Adrenal gland (tissue), 12 donors: ENCODE data around the gene EEF1E1. TPM values are rescaled to one million over a fixed set of nuclear protein-coding genes. Genes with fewer than 3 reads are reported as not detected.

Experiments
- DNase-seq, 7 donors: peaks; one replicate each; pipeline ENCODE4 v3.0.0-alpha.2; 2019 to 2020
- H3K27ac ChIP-seq, 5 donors: fragments of 200-600 bp; sonication (generic) in 4 of 5; 1 replicate in 3 of 5; 2 replicates in 2 of 5; pipeline versions ENCODE4 v1.5.1 to v1.8.0; 2016 to 2020; ENCODE audit warnings: mild to moderate bottlenecking in 1 of 5
- H3K27me3 ChIP-seq: fragments of 200-600 bp; 2 replicates; pipeline ENCODE4 v1.8.0; 2021
- H3K36me3 ChIP-seq, 2 donors: fragments of 200-600 bp; replicated peaks in 1 of 2; 1 replicate in 1 of 2; 2 replicates in 1 of 2; pipeline versions ENCODE4 v1.5.1 to v1.8.0; 2018 to 2022
- H3K4me1 ChIP-seq, 2 donors: fragments of 200-600 bp; replicated peaks in 1 of 2; 1 replicate in 1 of 2; 2 replicates in 1 of 2; pipeline versions ENCODE4 v1.5.1 to v1.8.0; 2018 to 2021
- H3K4me3 ChIP-seq, 4 donors: fragments of 200-600 bp; sonication (generic) in 3 of 4; one replicate each; pipeline ENCODE4 v1.5.1; 2016 to 2018
- H3K9me3 ChIP-seq, 3 donors: fragments of 200-600 bp; sonication (generic) in 1 of 3; replicated peaks in 1 of 3; 1 replicate in 2 of 3; 2 replicates in 1 of 3; pipeline versions ENCODE4 v1.5.1 to v1.8.0; 2016 to 2021
- POLR2A ChIP-seq, 2 donors: fragments of 450-650 bp; IDR thresholded peaks; one replicate each; pipeline ENCODE4 v1.6.1; 2017; ENCODE audit warnings: antibody characterized with exemption in 2 of 2, mild to moderate bottlenecking in 2 of 2, moderate library complexity in 1 of 2
- WGBS, 4 donors: extraction: QIAGEN DNeasy Blood & Tissue Kit in 2 of 4; methylation state at CpG; one replicate each; pipeline versions ENCODE4 v1.1.5 to v1.1.7; 2013 to 2017; 5-methylcytosine and 5-hydroxymethylcytosine counted together
- intact Hi-C, 2 donors: fragments of 100-400 bp; cut with DNase I; formaldehyde crosslinking; loops; one replicate each; pipeline versions ENCODE4 v1.14.1 to v1.15.0; 2022 to 2023
- polyA plus RNA-seq, 3 donors: library from polyadenylated mRNA; stranded (reverse); fragments of 200-250 nt in 2 of 3; fragments of 350-450 nt in 1 of 3; fragmentation: Illumina TruSeq in 1 of 3; extraction: RNeasy Lipid Tissue Mini Kit (QIAGEN cat#74804) in 1 of 3; gene quantifications; one replicate each; pipeline ENCODE4 v1.2.3, GENCODE V29; 2013 to 2014
- total RNA-seq, 9 donors: library from RNA; depleted of rRNA in 4 of 9; stranded (reverse); fragments of >200 nt in 4 of 9; fragments of 120-200 nt in 1 of 9; fragmentation: NEBNext Ultra II Directional in 1 of 9; extraction: Animal tissue kit (Norgen Biotek cat#: 25700) in 1 of 9; gene quantifications; one replicate each; pipeline versions ENCODE4 v1.1.0 to v1.2.4, GENCODE V29; 2013 to 2023
- TF ChIP-seq, protein P1 (sequence below), 6 experiments: fragments of 450-650 bp in 4 of 6; fragments of 200-600 bp in 2 of 6; sonication (generic) in 1 of 6; IDR thresholded peaks; 1 replicate in 5 of 6; 2 replicates in 1 of 6; pipeline versions ENCODE4 v1.5.1 to v1.8.0; 2016 to 2021; ENCODE audit warnings: antibody characterized with exemption in 6 of 6, mild to moderate bottlenecking in 2 of 6, moderate library complexity in 1 of 6
- donor health status: healthy with polysubstance abuse.
- donor health status: Bipolar disorder and iron deficiency.
- donor health status: DM: yes; HTN: yes; CAD: no.
- donor health status: DM: no; HTN: no; CAD: no.
- donor health status: DM: no; HTN: no; CAD: no.
- donor health status: DM: yes; HTN: yes; CAD: no.

The EEF1E1 gene
- total and polyA plus RNA-seq, 12 donors = 18.1 to 95.8 (median 31.8) TPM

DNA sequence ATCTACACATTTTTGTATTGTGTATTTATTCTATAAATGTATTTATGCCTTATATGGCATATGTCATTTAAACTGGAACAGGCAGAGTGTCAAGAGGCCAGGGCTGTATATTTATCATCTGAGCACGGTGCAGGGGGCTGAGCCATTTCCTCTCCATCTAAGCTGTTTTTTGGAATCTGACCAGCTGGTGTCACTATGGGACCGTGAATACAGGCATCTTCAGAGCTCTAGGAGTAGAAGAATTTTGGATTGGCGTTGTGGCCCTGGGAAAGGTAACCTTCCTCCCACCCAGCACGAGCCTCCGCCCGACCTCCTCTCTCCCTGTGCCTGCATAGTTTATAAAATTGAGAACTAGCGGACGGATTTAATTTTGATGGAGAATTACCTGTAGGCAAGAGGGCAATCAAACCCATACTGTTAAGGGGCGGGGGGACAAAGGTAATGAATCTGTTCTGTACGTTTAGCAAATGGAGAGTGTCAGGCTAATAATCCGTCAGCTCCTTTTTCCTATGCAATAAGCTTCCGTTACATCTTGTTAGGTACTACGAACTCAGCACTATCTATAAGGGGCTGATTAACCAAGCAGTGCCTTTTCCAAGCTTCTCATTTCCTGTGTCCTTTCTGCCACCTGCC is 29.0 kb upstream of the EEF1E1 start:
- intact Hi-C loops = loop anchor here in 1 of 2 donors (5.0 kb wide), 1 partner anchor 91 kb away; no protein-coding TSS in a partner anchor
- H3K27ac ChIP-seq = no peak overlapping the region
- H3K4me3 ChIP-seq = no peak overlapping the region
- 20 to 28% (median 27%) methylated on average over 13 of the region's 13 CpGs for WGBS, 4 donors
- DNase-seq = peak; percentile 29 to 69 (median 40)
- TF ChIP-seq POLR2A (IDR thresholded peaks at IDR 0.05) = no peak
- TF ChIP-seq, protein P1, sequence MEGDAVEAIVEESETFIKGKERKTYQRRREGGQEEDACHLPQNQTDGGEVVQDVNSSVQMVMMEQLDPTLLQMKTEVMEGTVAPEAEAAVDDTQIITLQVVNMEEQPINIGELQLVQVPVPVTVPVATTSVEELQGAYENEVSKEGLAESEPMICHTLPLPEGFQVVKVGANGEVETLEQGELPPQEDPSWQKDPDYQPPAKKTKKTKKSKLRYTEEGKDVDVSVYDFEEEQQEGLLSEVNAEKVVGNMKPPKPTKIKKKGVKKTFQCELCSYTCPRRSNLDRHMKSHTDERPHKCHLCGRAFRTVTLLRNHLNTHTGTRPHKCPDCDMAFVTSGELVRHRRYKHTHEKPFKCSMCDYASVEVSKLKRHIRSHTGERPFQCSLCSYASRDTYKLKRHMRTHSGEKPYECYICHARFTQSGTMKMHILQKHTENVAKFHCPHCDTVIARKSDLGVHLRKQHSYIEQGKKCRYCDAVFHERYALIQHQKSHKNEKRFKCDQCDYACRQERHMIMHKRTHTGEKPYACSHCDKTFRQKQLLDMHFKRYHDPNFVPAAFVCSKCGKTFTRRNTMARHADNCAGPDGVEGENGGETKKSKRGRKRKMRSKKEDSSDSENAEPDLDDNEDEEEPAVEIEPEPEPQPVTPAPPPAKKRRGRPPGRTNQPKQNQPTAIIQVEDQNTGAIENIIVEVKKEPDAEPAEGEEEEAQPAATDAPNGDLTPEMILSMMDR (IDR thresholded peaks at IDR 0.05) = peak; percentile 12 to 64 (median 50)
- H3K9me3 ChIP-seq = no peaks in the 10 kb centered on the region
- no peaks in the 10 kb centered on the region for H3K27me3 ChIP-seq
- no peaks in the 10 kb centered on the region for H3K4me1 ChIP-seq
- H3K36me3 ChIP-seq = no peaks in the 10 kb centered on the region

DNA sequence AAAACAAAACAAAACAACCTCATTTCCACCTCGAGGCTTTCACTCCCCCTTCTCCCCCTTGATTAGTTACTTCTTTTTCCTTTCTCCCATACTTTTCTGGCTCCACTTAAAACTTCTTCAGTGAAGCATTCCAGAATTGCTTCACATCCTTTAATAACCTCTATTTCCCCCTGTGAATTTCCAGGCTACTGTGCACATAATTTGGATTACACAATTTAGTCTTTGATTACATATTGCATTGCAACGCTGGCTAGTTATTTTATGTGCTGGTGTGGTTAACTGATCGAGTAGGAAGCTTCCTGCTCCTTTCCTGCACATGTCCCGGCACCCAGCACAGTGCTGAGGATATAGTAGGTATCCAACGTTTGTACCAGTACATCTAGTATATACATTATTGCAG is 28.1 kb upstream of the EEF1E1 start:
- Histone ChIP-seq H3K4me3 (no peak overlapping the region), H3K9me3 (no peaks in the 10 kb centered on the region), H3K36me3 (no peaks in the 10 kb centered on the region), H3K27ac (no peak overlapping the region), H3K27me3 (no peaks in the 10 kb centered on the region), H3K4me1 (no peaks in the 10 kb centered on the region)
- TF ChIP-seq POLR2A (IDR thresholded peaks at IDR 0.05) = no peak
- TF ChIP-seq, protein P1 (IDR thresholded peaks at IDR 0.05) = no peak
- intact Hi-C loops = loop anchor here in 1 of 2 donors (5.0 kb wide), 1 partner anchor 92 kb away; no protein-coding TSS in a partner anchor
- 42 to 51% (median 45%) methylated on average over 5 of the region's 5 CpGs for WGBS, 4 donors
- DNase-seq = no peak

DNA sequence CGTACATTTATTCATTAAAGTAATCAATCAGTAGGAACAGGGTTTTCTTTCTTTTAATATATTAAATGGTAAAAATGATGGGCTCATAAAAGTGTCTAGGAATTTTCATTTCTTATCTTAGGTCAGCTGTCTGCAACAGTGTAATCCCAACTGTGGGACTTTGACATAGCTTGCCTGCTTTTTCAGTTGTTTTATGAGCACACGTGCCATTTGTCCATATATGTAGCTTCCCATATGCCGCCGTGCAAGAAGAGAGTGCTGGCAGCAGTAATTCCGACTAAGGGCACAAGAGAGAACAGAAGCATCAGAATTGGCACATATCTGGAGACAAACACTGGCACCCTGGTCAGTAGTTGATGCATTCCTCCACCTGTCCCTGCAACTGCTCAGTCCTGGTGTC is 20.9 kb upstream of the EEF1E1 start:
- H3K27ac ChIP-seq = no peak overlapping the region
- H3K36me3 ChIP-seq = no peaks in the 10 kb centered on the region
- TF ChIP-seq, protein P1 (IDR thresholded peaks at IDR 0.05) = no peak
- TF ChIP-seq POLR2A (IDR thresholded peaks at IDR 0.05) = no peak
- no peaks in the 10 kb centered on the region for H3K9me3 ChIP-seq
- DNase-seq = no peak
- no peaks in the 10 kb centered on the region for H3K4me1 ChIP-seq
- intact Hi-C loops = no loop called here
- no peaks in the 10 kb centered on the region for H3K27me3 ChIP-seq
- WGBS, 4 donors = 61 to 69% (median 67%) methylated on average over 5 of the region's 5 CpGs
- no peak overlapping the region for H3K4me3 ChIP-seq

DNA sequence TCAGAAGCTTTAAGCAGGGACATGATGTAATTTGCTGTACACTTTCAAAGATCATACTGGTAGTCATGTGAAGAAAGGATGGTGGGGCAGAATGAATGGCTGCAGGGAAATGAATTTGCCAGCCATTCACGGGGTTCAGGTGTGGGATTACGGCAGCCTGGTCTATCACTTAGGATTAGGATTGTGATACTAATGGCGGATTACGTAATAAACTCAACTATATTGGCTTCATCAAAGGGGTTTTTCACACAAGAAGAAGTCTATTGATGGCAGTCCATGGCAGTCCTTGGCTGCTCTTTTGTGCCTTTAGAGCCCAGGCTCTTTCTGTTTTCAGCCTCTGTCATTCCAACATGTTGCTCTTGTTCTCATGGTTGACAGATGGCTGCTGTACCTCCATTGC is 12.6 kb upstream of the EEF1E1 start:
- 67 to 92% (median 88%) methylated on average over 4 of the region's 4 CpGs for WGBS, 4 donors
- H3K4me1 ChIP-seq = no peaks in the 10 kb centered on the region
- DNase-seq = no peak
- no peaks in the 10 kb centered on the region for H3K9me3 ChIP-seq
- intact Hi-C loops = no loop called here
- no peak overlapping the region for H3K27ac ChIP-seq
- H3K27me3 ChIP-seq = no peaks in the 10 kb centered on the region
- TF ChIP-seq, protein P1 (IDR thresholded peaks at IDR 0.05) = no peak
- no peak for TF ChIP-seq POLR2A (IDR thresholded peaks at IDR 0.05)
- H3K36me3 ChIP-seq = no peaks in the 10 kb centered on the region
- H3K4me3 ChIP-seq = no peak overlapping the region
